HG02938 (cell line): ENCODE measurements around the gene PRSS36.
A peak's percentile ranks its signal among the peaks of the same experiment; 100 is the strongest.
"Not testable (repeated sequence)": the region's sequence is repeated elsewhere in the genome, so short reads cannot be mapped to it uniquely, and the experiment has no call there.

Source experiments
- ATAC-seq: cut with Tn5 transposase; IDR thresholded peaks from one replicate; pipeline ENCODE4 v1.9.1; 2021; ENCODE audit warnings: mild to moderate bottlenecking, moderate library complexity; ENCODE audit not compliant: unreplicated experiment

The PRSS36 gene

GRCh38 chr16:31184888-31185287 is 35.0 kb upstream of the PRSS36 start:
- no peak for ATAC-seq

GRCh38 chr16:31183432-31184428 is 33.9 kb upstream of the PRSS36 start:
- no peak for ATAC-seq

GRCh38 chr16:31182391-31182790 is 32.5 kb upstream of the PRSS36 start:
- no peak for ATAC-seq

- ATAC-seq = no peak
These were observed 31.4 kb upstream of the PRSS36 start for GRCh38 chr16:31181102-31181830.

GRCh38 chr16:31179747-31180459 is 30.0 kb upstream of the PRSS36 start, which contains the start of gene FUS:
FUS (plus strand) TSS chr16:31180139; CDS start chr16:31180215, 76 bp downstream.
- ATAC-seq = peak; percentile 48

GRCh38 chr16:31179219-31179746 is 29.4 kb upstream of the PRSS36 start:
- peak; percentile 1 for ATAC-seq

GRCh38 chr16:31177136-31177535 is 27.3 kb upstream of the PRSS36 start:
- ATAC-seq = no peak

GRCh38 chr16:31170048-31170447 is 20.2 kb upstream of the PRSS36 start:
- ATAC-seq = not testable (repeated sequence)

- no peak for ATAC-seq
These were observed 19.0 kb upstream of the PRSS36 start for GRCh38 chr16:31168848-31169247.

GRCh38 chr16:31167315-31167714 is 17.4 kb upstream of the PRSS36 start:
- ATAC-seq = no peak

GRCh38 chr16:31157136-31157535 is 7.3 kb upstream of the PRSS36 start:
- ATAC-seq = no peak

GRCh38 chr16:31150976-31151375 is 1.1 kb upstream of the PRSS36 start:
- not testable (repeated sequence) for ATAC-seq

GRCh38 chr16:31149332-31149731 is 534 bp downstream of the PRSS36 start:
- no peak for ATAC-seq

- ATAC-seq = no peak
These were observed 970 bp downstream of the PRSS36 start for GRCh38 chr16:31148896-31149295.

GRCh38 chr16:31148281-31148728 is 1.6 kb downstream of the PRSS36 start:
- no peak for ATAC-seq

GRCh38 chr16:31147574-31147973 is 2.3 kb downstream of the PRSS36 start:
- no peak for ATAC-seq

- ATAC-seq = no peak
These were observed 4.4 kb downstream of the PRSS36 start for GRCh38 chr16:31145398-31145990.

GRCh38 chr16:31144418-31144817 is 5.4 kb downstream of the PRSS36 start:
- not testable (repeated sequence) for ATAC-seq

GRCh38 chr16:31143694-31144148 is 6.1 kb downstream of the PRSS36 start:
- ATAC-seq = no peak

- ATAC-seq = no peak
These were observed 6.7 kb downstream of the PRSS36 start for GRCh38 chr16:31143011-31143693.
